Measurements from ENCODE around the gene FOXRED2.
"Not testable (repeated sequence)": the region's sequence is repeated elsewhere in the genome, so short reads cannot be mapped to it uniquely, and the experiment has no call there.

Gene FOXRED2

DNA sequence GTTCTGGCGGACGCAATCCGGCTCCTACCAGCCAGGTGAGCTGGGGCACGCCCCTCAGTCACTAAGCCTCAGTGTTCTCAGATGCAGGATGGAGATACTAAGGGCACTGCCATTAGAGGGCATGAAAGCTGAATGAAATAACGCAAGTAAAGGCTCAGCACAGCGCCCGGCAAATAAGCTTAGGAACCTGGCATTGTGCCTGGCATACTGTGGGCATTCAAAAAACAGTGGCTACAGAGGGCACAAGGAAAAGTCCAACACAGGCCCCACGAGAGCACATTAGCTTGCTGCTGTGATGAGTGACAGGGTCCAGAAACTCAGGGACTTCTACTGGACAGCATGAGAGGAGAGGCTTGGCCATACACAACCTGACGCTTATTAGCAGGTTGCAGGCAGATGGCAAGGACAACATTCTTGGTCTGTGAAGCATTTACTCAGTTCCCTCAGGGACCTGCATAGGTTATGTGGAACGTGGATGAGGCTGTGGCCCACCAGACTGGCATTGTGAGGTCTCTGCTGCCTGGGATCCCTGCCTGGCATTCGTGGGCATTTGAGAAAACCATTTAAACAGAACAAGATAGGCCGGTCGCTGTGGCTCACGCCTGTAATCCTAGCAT, 37.6 kb downstream of the FOXRED2 start:
- no peak for DNase-seq (ENCODE audit: low read depth)

DNA sequence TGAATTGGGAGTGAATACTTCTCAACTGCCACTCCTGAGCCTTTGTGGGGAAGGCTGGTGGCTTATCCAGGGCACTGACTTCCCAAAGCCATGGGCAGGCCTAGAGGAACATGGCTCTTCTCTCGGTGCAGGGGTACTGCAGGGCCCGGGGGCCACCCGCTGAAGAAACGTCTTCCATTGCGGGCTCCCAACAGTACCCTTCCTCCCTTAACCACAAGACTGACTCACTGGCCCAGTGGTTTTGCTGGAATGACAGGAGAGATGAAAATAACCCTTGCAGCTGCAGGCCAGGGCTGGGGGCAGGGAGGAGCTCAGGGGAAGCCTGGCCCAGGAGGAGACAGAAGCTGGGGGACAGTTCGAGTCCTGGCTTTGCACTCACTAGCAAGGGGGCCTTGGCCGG, 38.9 kb downstream of the FOXRED2 start:
- no peak for DNase-seq (ENCODE audit: low read depth)

GRCh38 chr22:36467042-36467810, 39.6 kb downstream of the FOXRED2 start:
- DNase-seq (ENCODE audit: low read depth): no peak

DNA sequence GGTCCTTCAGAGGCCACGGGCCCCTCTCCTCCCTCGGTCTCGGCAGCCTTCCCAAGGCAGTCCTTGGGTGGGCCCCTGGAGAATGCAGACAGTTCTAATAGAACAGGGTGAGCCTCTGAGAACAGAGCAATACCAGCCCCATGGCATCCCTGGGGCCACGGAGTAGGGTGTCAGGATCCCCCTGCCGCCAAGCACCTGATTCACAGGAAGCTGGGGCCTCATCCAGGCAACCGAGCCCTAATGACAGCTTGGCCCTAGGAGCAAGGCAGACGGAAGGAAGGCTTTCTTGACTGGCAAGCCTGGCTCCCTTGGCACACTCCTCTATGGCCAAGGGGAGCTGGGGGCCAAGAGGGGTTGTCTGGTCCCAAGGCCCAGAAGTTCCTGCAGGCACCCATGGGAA, 40.6 kb downstream of the FOXRED2 start:
- DNase-seq (ENCODE audit: low read depth): no peak

GRCh38 chr22:36465232-36466021, 41.4 kb downstream of the FOXRED2 start:
- no peak for DNase-seq (ENCODE audit: low read depth)

DNA sequence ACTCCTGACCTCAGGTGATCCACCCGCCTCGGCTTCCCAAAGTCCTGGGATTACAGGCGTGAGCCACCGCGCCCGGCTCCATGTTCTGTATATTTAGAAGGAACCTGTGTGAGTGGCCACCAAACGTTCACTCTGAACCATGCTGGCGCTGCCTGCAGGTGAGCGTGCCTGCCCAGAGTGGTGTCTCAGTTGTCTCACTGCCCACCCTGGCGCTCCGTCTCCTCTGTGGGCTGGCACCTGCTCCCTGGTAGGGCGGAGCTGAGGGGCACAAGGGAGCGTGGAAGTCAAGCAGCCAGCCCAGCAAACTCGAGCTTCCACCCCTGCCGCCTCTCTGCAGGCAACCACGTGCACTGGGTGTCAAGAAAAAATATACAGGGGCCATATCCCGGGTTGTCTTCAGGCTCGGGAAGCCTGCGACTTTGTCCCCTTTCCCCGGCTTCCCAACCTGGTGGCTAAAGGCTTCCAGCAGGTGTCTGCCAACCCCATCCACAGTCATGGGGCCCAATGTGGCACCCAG, 42.1 kb downstream of the FOXRED2 start:
- no peak for DNase-seq (ENCODE audit: low read depth)

GRCh38 chr22:36463783-36464184, 43.1 kb downstream of the FOXRED2 start:
- DNase-seq (ENCODE audit: low read depth): no peak

DNA sequence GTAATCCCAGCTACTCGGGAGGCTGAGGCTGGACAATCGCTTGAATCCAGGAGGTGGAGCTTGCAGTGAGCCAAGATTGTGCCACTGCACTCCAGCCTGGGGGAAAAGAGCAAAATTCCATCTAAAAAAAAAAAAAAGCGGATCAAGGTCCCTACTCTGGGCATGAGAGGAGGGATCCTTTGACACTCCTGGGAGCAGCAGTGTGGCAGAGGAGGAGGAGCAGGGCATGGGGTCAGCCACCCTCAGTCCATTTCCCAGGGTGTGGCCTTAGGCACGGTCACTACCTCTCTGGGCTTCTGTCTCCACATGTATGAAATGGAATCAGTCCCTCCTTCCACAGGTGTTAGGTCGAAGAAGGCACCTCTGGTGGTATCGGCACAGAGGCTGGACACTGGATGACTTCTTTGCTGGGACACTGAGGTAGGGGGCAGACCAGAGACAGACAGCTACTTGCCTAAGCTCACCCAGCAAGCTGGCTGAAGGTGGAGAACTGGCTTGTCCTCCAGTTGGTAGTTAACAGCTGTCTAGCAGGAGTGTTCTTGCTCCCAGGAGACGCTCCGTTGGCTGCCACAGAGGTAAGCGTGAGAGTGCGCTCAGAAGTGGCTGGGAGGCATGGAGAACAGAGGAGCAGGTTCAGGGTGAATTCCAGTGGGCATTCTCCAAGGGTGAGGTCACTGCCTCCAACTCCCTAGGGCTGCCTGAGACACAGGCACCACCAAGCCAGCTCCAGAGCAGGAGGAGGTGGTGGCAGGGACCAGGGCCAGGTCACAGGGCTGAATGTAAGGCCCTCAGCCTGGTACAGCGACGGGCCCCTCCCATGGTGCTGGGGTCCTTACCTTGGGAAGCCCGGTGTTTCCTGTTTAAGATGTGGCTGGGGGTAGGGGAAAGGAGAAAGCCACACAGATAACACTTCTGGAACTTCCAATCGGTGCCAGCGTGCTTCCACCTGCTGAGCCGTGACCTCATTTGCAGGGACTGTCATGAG, 44.9 kb downstream of the FOXRED2 start:
- no peak for DNase-seq (ENCODE audit: low read depth)

DNA sequence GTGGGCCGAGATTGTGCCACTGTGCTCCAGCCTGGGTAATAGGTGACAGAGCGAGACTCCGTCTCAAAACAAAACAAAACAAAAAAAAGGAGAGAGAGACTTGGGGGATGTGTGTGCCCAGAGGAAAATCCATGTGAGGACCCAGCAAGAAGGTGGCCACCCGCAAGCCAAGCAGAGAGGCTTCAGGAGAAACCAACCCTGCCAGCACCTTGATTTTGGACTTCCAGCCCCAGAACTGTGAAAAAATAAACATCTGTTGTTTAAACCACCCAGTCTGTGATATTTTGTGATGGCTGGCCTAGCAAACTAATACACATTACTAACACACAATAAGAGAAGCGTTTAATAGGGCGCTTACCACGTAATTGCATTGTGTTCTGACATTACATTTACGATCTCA, 46.6 kb downstream of the FOXRED2 start:
- DNase-seq (ENCODE audit: low read depth): no peak

DNA sequence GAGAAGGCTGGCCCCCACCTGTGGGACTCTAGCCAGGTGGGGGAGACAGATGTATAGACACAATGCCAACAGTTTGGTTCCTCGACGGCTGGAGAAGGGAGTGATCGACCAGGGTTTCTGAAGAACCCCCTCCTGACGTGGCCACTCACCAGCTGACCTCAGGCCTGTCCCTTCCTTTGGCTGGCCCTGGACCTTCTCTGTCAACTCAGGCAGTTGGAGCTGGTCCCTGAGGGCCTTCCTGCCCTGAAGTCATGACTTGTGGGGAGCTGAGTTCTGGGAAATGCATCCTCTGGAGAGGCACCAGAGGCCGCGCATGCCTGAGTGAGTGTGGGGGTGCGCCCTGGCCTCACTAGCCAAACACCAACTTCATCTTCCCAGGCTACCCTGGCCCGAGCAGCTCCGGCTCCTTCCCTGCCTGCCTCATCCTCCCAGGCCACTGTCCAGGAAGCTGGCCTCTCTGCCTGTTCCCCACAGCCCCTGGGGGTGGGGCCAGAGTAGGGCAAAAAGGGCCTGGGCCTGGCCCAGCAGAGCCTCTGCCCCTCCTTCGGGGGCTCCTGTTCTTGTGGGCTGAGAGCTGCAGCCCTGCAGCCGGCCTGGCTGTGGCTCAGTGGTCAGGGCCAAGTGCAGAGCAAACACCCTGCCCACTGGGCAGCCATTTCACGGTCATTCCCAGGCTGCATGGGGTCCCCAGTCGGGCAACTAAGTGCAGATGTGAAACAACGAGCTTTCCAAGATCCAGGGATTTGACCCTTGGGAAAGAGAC, 49.0 kb downstream of the FOXRED2 start:
- DNase-seq (ENCODE audit: low read depth): no peak

- DNase-seq (ENCODE audit: low read depth): no peak
Observed at GRCh38 chr22:36456464-36456845, 50.4 kb downstream of the FOXRED2 start.

GRCh38 chr22:36455571-36456463, 51.0 kb downstream of the FOXRED2 start:
- no peak for DNase-seq (ENCODE audit: low read depth)

GRCh38 chr22:36454916-36455570, 51.8 kb downstream of the FOXRED2 start:
- peak; percentile 88 for DNase-seq (ENCODE audit: low read depth)

GRCh38 chr22:36453855-36454378, 52.9 kb downstream of the FOXRED2 start:
- no peak for DNase-seq (ENCODE audit: low read depth)

DNA sequence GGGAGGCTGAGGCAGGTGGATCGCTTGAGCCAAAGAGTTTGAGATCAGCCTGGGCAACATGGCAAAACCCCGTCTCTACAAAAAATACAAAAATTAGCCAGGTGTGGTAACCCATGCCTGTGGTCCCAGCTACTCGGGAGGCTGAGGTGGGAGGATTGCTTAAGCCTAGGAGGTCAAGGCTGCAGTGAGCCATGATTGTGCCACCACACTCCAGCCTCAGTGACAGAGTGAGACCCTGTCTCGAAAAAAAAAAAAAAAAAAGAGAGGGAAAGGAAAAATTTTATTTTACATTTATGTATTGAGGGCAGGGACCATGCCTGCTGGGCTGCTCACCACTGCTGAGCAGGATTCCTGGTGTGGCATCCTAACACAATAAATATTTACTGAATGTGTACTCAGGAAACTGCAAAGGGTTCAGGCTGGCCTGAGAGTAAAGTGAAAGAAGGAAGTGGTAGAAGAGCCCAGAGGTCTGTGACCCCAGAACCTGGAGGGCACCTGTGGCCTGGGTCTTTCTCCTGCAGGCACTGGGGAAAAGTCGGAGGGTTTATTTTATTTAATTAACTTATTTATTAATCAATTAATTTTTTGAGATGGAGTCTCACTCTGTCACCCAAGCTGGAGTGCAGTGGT, 53.7 kb downstream of the FOXRED2 start:
- DNase-seq (ENCODE audit: low read depth): not testable (repeated sequence)

GRCh38 chr22:36452250-36452977, 54.4 kb downstream of the FOXRED2 start:
- no peak for DNase-seq (ENCODE audit: low read depth)

DNA sequence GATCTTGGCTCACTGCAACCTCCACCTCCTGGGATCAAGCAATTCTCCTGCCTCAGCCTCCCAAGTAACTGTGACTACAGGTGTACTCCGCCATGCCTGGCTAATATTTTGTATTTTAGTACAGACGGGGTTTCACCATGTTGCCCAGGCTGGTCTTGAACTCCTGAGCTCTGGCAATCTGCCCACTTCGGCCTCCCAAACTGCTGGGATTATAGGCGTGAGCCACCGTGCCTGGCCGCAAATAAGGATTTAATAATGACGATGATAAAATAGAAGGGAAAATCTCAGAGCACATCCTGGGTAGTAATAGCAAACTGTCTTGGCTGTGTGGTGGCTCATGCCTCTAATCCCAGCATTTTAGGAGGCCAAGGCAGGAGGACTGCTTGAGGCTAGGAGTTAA, 55.9 kb downstream of the FOXRED2 start:
- DNase-seq (ENCODE audit: low read depth): not testable (repeated sequence)
